ENCODE data around the gene DNAAF5.
"Not testable (repeated sequence)": the region's sequence is repeated elsewhere in the genome, so short reads cannot be mapped to it uniquely, and the experiment has no call there.

The DNAAF5 gene

GRCh38 chr7:786472-787255 is 60.2 kb downstream of the DNAAF5 start:
- H4K20me1 ChIP-seq, result peaks cover 0 to 12% (median 0%) of the 10 kb centered on the region in 11 experiments; a peak in 4 of 22 replicates
- H3K27me3 ChIP-seq, result no peaks in the 10 kb centered on the region
- H3K27ac ChIP-seq, result no peak overlapping the region
- H3K4me2 ChIP-seq, result no peak overlapping the region
- no peaks in the 10 kb centered on the region for H3K4me1 ChIP-seq
- H3K9ac ChIP-seq, result no peak overlapping the region
- peaks cover 0 to 20% (median 6%) of the 10 kb centered on the region in 11 experiments; a peak in 12 of 22 replicates for H3K9me3 ChIP-seq (replicated peaks in 1 of 11)
- no peak overlapping the region for H3K4me3 ChIP-seq
- H3K36me3 ChIP-seq, result peaks cover 57 to 78% (median 67%) of the 10 kb centered on the region in 11 experiments
- no peak for TF ChIP-seq Cebpa-rat (IDR thresholded peaks at IDR 0.05)

- Histone ChIP-seq H3K27me3 (no peaks in the 10 kb centered on the region), H4K20me1 (peaks cover 0 to 12% (median 0%) of the 10 kb centered on the region in 11 experiments; a peak in 4 of 22 replicates), H3K4me1 (no peaks in the 10 kb centered on the region), H3K9ac (no peak overlapping the region), H3K27ac (no peak overlapping the region; a peak in 1 of 22 replicates), H3K9me3 (replicated peaks in 1 of 11) (peaks cover 0 to 20% (median 6%) of the 10 kb centered on the region in 11 experiments; a peak in 12 of 22 replicates), H3K36me3 (peaks cover 48 to 69% (median 59%) of the 10 kb centered on the region in 11 experiments), H3K4me3 (no peak overlapping the region), H3K4me2 (no peak overlapping the region)
- no peak for TF ChIP-seq Cebpa-rat (IDR thresholded peaks at IDR 0.05)
These were observed 61.1 kb downstream of the DNAAF5 start for GRCh38 chr7:787332-788240.

GRCh38 chr7:791519-791918 is 65.0 kb downstream of the DNAAF5 start:
- no peak for TF ChIP-seq Cebpa-rat (IDR thresholded peaks at IDR 0.05)
- H3K4me1 ChIP-seq, result no peaks in the 10 kb centered on the region
- H3K36me3 ChIP-seq, result peaks cover 17 to 42% (median 27%) of the 10 kb centered on the region in 11 experiments
- no peak overlapping the region for H3K27ac ChIP-seq
- no peak overlapping the region for H3K4me3 ChIP-seq
- no peaks in the 10 kb centered on the region for H4K20me1 ChIP-seq
- no peak overlapping the region for H3K9ac ChIP-seq
- no peaks in the 10 kb centered on the region for H3K27me3 ChIP-seq
- H3K4me2 ChIP-seq, result no peak overlapping the region
- peaks cover 0 to 26% (median 6%) of the 10 kb centered on the region in 11 experiments; a peak in 13 of 22 replicates for H3K9me3 ChIP-seq (replicated peaks in 1 of 11)

DNA sequence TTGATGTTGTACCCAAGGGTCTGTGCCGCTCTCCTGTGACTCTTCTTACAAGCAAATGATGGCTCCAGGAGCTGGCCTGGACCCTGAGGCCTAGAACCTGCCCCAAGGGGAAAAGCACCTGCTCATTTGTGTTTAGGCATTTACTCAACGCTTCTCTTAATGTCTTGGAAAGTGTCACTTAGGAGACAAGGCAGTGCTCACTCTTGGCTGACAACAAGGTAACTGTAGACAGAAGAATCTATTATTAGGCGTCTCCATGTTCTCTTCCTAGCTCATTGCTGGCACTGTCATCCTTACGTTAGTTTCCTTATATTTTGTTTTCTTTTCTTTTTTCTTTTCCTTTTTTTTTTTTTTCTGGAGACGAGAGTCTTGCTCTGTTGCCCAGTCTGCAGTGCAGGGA is 67.7 kb downstream of the DNAAF5 start:
- H3K27me3 ChIP-seq, result no peaks in the 10 kb centered on the region
- no peak overlapping the region for H3K9ac ChIP-seq
- no peak overlapping the region for H3K4me2 ChIP-seq
- H3K4me3 ChIP-seq, result no peak overlapping the region
- peaks cover 0 to 17% (median 4%) of the 10 kb centered on the region in 11 experiments; a peak in 15 of 22 replicates for H3K9me3 ChIP-seq (replicated peaks in 1 of 11)
- no peak overlapping the region for H3K27ac ChIP-seq
- peaks cover 0 to 5% (median under 1%) of the 10 kb centered on the region in 10 experiments; a peak in 7 of 20 replicates for H3K4me1 ChIP-seq
- no peaks in the 10 kb centered on the region for H4K20me1 ChIP-seq
- H3K36me3 ChIP-seq, result peaks cover 0 to 26% (median 14%) of the 10 kb centered on the region in 11 experiments; a peak in 19 of 22 replicates
- no peak for TF ChIP-seq Cebpa-rat (IDR thresholded peaks at IDR 0.05)

- Histone ChIP-seq H3K36me3 (peaks cover 0 to 23% (median 8%) of the 10 kb centered on the region in 11 experiments; a peak in 13 of 22 replicates), H3K4me1 (peaks cover 2 to 11% (median 6%) of the 10 kb centered on the region in 10 experiments; a peak in 19 of 20 replicates), H4K20me1 (no peaks in the 10 kb centered on the region), H3K4me3 (no peak overlapping the region), H3K9ac (no peak overlapping the region), H3K27me3 (no peaks in the 10 kb centered on the region), H3K27ac (no peak overlapping the region), H3K9me3 (replicated peaks in 1 of 11) (peaks cover 0 to 19% (median 7%) of the 10 kb centered on the region in 11 experiments; a peak in 12 of 22 replicates), H3K4me2 (no peak overlapping the region)
- no peak for TF ChIP-seq Cebpa-rat (IDR thresholded peaks at IDR 0.05)
These were observed 68.3 kb downstream of the DNAAF5 start for GRCh38 chr7:794671-795329.

DNA sequence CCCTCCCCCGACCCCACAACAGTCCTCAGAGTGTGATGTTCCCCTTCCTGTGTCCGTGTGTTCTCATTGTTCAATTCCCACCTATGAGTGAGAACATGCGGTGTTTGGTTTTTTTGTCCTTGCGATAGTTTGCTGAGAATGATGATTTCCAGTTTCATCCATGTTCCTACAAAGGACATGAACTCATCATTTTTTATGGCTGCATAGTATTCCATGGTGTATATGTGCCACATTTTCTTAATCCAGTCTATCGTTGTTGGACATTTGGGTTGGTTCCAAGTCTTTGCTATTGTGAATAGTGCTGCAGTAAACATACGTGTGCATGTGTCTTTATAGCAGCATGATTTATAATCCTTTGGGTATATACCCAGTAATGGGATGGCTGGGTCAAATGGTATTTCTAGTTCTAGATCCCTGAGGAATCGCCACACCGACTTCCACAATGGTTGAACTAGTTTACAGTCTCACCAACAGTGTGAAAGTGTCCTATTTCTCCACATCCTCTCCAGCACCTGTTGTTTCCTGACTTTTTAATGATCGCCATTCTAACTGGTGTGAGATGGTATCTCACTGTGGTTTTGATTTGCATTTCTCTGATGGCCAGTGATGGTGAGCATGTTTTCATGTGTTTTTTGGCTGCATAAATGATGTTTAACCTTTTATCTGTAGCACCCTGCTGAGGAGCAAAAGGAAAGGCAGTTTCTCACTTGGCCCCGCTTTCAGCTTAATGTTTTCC is 70.1 kb downstream of the DNAAF5 start:
- not testable (repeated sequence) for H3K27me3 ChIP-seq, H3K27ac ChIP-seq, H3K9ac ChIP-seq, H3K4me2 ChIP-seq, H3K4me3 ChIP-seq, H4K20me1 ChIP-seq
- Histone ChIP-seq H3K9me3 (replicated peaks in 1 of 11) (peaks cover 0 to 19% (median 7%) of the 10 kb centered on the region in 11 experiments; a peak in 12 of 22 replicates), H3K36me3 (peaks cover 0 to 14% (median 7%) of the 10 kb centered on the region in 11 experiments; a peak in 11 of 22 replicates), H3K4me1 (peaks cover 11 to 28% (median 17%) of the 10 kb centered on the region in 10 experiments; a peak in 19 of 20 replicates)

GRCh38 chr7:798921-799470 is 72.5 kb downstream of the DNAAF5 start:
- H3K4me3 ChIP-seq, result no peak overlapping the region
- peaks cover 23 to 48% (median 32%) of the 10 kb centered on the region in 10 experiments for H3K4me1 ChIP-seq
- no peaks in the 10 kb centered on the region for H4K20me1 ChIP-seq
- peaks cover 0 to 13% (median 7%) of the 10 kb centered on the region in 11 experiments; a peak in 9 of 22 replicates for H3K36me3 ChIP-seq
- H3K9me3 ChIP-seq (replicated peaks in 1 of 11), result peaks cover 0 to 19% (median 7%) of the 10 kb centered on the region in 11 experiments; a peak in 12 of 22 replicates
- peak overlapping the region in 4 of 11 experiments; percentile 40 to 74 (median 66); a peak in 5 of 22 replicates for H3K4me2 ChIP-seq
- no peak for TF ChIP-seq Cebpa-rat (IDR thresholded peaks at IDR 0.05)
- H3K9ac ChIP-seq, result no peak overlapping the region
- H3K27me3 ChIP-seq, result no peaks in the 10 kb centered on the region
- H3K27ac ChIP-seq, result peak overlapping the region in 1 of 11 experiments; percentile 25; a peak in 1 of 22 replicates

Data from BLaER1 treated with 17β-estradiol and CSF1 and Interleukin-3, amounts not matched to agents 10 nM and 100 nM (cell line).